ENCODE results near the gene CDK5R2. TPM values are rescaled to one million over a fixed set of nuclear protein-coding genes. Genes with fewer than 3 reads are reported as not detected.
A peak's percentile ranks its signal among the peaks of the same experiment; 100 is the strongest.

The CDK5R2 gene
- total RNA-seq, 2 donors from 2014 or later: 0.78 TPM; not detected in 1

- H3K27me3 ChIP-seq: no peaks in the 10 kb centered on the region
- 9 to 11% methylated on average over 18 to 20 of the region's 20 CpGs for WGBS, 2 donors
- H3K9me3 ChIP-seq: no peaks in the 10 kb centered on the region
- H3K4me3 ChIP-seq: no peak overlapping the region
- intact Hi-C loops (cut with DNase I): no loop called here
- DNase-seq: no peak
- H3K4me1 ChIP-seq: peaks cover 43% of the 10 kb centered on the region
- peak in 3 of 7 experiments; percentile 62 to 78 (median 69) for TF ChIP-seq CTCF (IDR thresholded peaks at IDR 0.05)
- no peak for TF ChIP-seq POLR2A (IDR thresholded peaks at IDR 0.05)
- H3K27ac ChIP-seq: peak overlapping the region in 2 of 4 donors; percentile 98 to 99
- no peak for ATAC-seq
- no peaks in the 10 kb centered on the region for H3K36me3 ChIP-seq (replicated peaks in 1 of 2; ENCODE audit: insufficient read depth in 1 of 2, low read depth in 2 of 2)
These were observed 43.8 kb downstream of the CDK5R2 start for GRCh38 chr2:219003267-219003634.

GRCh38 chr2:219003979-219004378 is 44.5 kb downstream of the CDK5R2 start:
- no peak overlapping the region for H3K4me3 ChIP-seq
- H3K9me3 ChIP-seq: no peaks in the 10 kb centered on the region
- intact Hi-C loops (cut with DNase I): no loop called here
- DNase-seq: no peak
- TF ChIP-seq CTCF (IDR thresholded peaks at IDR 0.05) (no peak), POLR2A (IDR thresholded peaks at IDR 0.05) (no peak)
- no peak overlapping the region for H3K27ac ChIP-seq
- ATAC-seq: no peak
- H3K36me3 ChIP-seq (replicated peaks in 1 of 2; ENCODE audit: insufficient read depth in 1 of 2, low read depth in 2 of 2): no peaks in the 10 kb centered on the region
- peaks cover 38% of the 10 kb centered on the region for H3K4me1 ChIP-seq
- 95 to 97% methylated on average over 3 of the region's 3 CpGs for WGBS, 2 donors
- H3K27me3 ChIP-seq: no peaks in the 10 kb centered on the region

GRCh38 chr2:219009294-219009693 is 49.8 kb downstream of the CDK5R2 start:
- ATAC-seq (no peak), DNase-seq (no peak)
- no peak overlapping the region for H3K4me3 ChIP-seq
- no peaks in the 10 kb centered on the region for H3K9me3 ChIP-seq
- intact Hi-C loops (cut with DNase I): no loop called here
- no peaks in the 10 kb centered on the region for H3K4me1 ChIP-seq
- WGBS, 2 donors: 55 to 56% methylated on average over 2 of the region's 2 CpGs
- no peak overlapping the region for H3K27ac ChIP-seq
- H3K36me3 ChIP-seq (replicated peaks in 1 of 2; ENCODE audit: insufficient read depth in 1 of 2, low read depth in 2 of 2): no peaks in the 10 kb centered on the region
- no peaks in the 10 kb centered on the region for H3K27me3 ChIP-seq
- TF ChIP-seq CTCF (IDR thresholded peaks at IDR 0.05) (no peak), POLR2A (IDR thresholded peaks at IDR 0.05) (no peak)

- peak in 6 of 7 experiments; percentile 38 to 50 (median 47) for TF ChIP-seq CTCF (IDR thresholded peaks at IDR 0.05)
- TF ChIP-seq POLR2A (IDR thresholded peaks at IDR 0.05): no peak
- Histone ChIP-seq H3K4me3 (no peak overlapping the region), H3K36me3 (replicated peaks in 1 of 2; ENCODE audit: insufficient read depth in 1 of 2, low read depth in 2 of 2) (no peaks in the 10 kb centered on the region), H3K27ac (no peak overlapping the region), H3K9me3 (no peaks in the 10 kb centered on the region), H3K27me3 (no peaks in the 10 kb centered on the region), H3K4me1 (no peaks in the 10 kb centered on the region)
- 37 to 39% methylated on average over 4 to 6 of the region's 6 CpGs for WGBS, 2 donors
- DNase-seq (peak; percentile 28 to 54 (median 44)), ATAC-seq (peak; percentile 47)
- intact Hi-C loops (cut with DNase I): no loop called here
These were observed 50.8 kb downstream of the CDK5R2 start for GRCh38 chr2:219010162-219010756.

DNA sequence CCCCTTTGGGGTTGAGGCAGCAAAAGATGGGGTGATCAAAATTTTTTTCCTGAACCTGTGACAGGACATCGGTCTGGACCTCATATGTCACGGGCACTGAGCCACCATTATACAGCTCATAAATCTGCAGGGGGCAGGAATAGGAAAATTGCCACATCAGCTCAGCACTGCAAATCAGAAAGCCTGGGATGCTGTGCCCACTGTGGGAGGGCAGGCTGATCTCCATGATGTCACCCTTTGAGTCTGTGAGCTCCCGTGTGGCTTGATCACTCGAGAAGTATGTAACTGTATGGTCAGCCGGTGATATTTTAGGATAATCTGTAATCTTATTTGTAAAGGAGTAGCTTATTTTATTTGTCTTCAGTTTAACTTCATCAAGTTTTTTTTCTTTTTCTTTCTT is 51.4 kb downstream of the CDK5R2 start:
- H3K9me3 ChIP-seq: no peaks in the 10 kb centered on the region
- H3K4me1 ChIP-seq: no peaks in the 10 kb centered on the region
- DNase-seq (no peak), ATAC-seq (no peak)
- H3K4me3 ChIP-seq: no peak overlapping the region
- no peaks in the 10 kb centered on the region for H3K27me3 ChIP-seq
- H3K36me3 ChIP-seq (replicated peaks in 1 of 2; ENCODE audit: insufficient read depth in 1 of 2, low read depth in 2 of 2): no peaks in the 10 kb centered on the region
- WGBS, 2 donors: 85 to 88% methylated on average over 5 of the region's 5 CpGs
- H3K27ac ChIP-seq: no peak overlapping the region
- TF ChIP-seq CTCF (IDR thresholded peaks at IDR 0.05): no peak
- TF ChIP-seq POLR2A (IDR thresholded peaks at IDR 0.05): no peak
- intact Hi-C loops (cut with DNase I): no loop called here
